Activated CD8-positive, alpha-beta memory T cell treated with anti-CD3 and anti-CD28 coated beads for 4 hours (primary cell): ENCODE measurements around the gene KRTAP4-6.
"Not testable (repeated sequence)": the region's sequence is repeated elsewhere in the genome, so short reads cannot be mapped to it uniquely, and the experiment has no call there.

Experiments used
- DNase-seq, 2 donors: peaks; one replicate each; pipeline ENCODE4 v3.0.0-alpha.2; 2020; ENCODE audit warnings: low read depth in 2 of 2

The KRTAP4-6 gene

GRCh38 chr17:41147531-41148204 lies 7.3 kb upstream of the KRTAP4-6 start:
- no peak for DNase-seq

- DNase-seq, result no peak
Observed at GRCh38 chr17:41145261-41145660, 4.9 kb upstream of the KRTAP4-6 start.

- DNase-seq, result no peak
Observed at GRCh38 chr17:41144846-41145245, 4.5 kb upstream of the KRTAP4-6 start.

DNA sequence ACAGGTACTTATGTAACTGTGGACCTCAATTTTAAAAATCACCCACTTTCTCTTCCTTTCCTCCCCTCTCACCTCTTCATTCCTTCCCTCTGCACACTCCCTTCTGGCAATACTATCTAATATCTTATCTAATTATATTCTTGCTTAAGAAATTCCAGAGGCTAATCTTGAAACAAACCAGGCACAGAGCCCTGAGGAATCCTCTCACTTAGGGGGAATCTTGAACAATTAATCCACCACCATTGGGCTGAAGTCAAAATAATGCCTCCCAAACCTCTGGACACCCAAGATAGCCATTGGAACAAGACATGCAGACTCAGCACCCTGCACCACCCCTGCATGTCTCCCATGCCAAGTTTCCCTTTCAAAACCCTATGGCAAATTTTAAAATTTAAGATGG lies 1.0 kb upstream of the KRTAP4-6 start:
- DNase-seq, result no peak

- not testable (repeated sequence) for DNase-seq
Observed at GRCh38 chr17:41139865-41140264, 479 bp downstream of the KRTAP4-6 start.

GRCh38 chr17:41133880-41134735 lies 6.2 kb downstream of the KRTAP4-6 start:
- DNase-seq, result no peak

DNA sequence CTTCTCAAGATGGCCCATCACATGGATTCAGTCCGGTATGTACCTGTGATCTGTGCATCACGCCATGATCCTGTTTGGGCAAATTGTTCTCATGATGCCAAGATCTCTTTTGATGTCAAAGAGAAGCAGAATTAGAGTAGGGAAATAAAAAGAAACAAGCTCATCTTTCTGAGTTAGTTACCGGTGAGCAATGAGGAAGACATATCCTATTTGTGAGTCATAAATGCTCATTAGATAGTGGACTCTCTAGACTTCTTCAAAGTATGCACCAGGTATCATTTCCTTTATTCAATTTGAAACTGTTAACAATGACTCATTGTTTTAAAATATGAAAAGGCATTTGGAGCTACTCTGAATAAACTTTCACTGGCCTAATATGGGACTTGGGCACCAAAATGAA lies 8.4 kb downstream of the KRTAP4-6 start:
- no peak for DNase-seq

GRCh38 chr17:41127371-41127770 lies 13.0 kb downstream of the KRTAP4-6 start:
- no peak for DNase-seq

DNA sequence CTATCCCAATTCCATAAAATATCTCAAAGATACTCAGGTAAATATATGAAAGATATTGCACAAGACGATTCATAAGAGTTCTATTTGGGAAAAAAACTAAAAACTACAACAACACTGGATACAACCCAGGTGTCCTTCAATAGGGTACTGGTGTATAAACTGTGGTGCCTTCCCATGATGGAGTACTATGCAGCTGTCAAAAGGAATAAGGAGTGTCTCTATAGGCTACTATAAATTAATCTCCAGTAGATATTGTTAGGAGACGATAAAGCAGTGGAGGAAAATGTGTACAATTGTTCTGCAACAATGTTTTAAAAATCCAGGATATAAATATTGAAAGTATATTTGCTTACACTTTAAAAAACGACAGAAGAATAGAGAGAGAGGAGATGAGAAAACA lies 13.9 kb downstream of the KRTAP4-6 start:
- DNase-seq, result no peak

GRCh38 chr17:41125064-41125463 lies 15.3 kb downstream of the KRTAP4-6 start:
- DNase-seq, result no peak

DNA sequence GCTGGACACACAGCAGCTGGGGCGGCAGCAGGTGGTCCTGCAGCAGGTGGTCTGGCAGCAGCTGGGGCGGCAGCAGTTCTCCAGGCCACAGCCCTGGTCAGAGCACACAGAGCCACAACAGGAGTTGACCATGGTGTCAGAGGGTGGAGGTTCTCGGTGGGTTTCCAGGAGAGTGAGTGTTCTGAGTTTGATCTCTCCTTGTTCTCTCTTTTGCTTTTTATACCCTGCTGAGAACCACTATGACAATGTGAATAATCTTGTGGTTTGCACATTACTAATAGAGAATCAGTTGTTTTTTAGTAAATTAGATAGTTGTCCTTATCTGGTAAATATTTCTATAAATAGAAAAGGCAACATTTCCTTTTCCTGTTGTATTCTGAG lies 16.4 kb downstream of the KRTAP4-6 start, which contains the start of gene KRTAP4-12:
Gene KRTAP4-12, minus strand, starts transcription at position 192 of the 381 bp plus-strand sequence. Its CDS starts 60 bp downstream, at position 132.
- not testable (repeated sequence) for DNase-seq

DNA sequence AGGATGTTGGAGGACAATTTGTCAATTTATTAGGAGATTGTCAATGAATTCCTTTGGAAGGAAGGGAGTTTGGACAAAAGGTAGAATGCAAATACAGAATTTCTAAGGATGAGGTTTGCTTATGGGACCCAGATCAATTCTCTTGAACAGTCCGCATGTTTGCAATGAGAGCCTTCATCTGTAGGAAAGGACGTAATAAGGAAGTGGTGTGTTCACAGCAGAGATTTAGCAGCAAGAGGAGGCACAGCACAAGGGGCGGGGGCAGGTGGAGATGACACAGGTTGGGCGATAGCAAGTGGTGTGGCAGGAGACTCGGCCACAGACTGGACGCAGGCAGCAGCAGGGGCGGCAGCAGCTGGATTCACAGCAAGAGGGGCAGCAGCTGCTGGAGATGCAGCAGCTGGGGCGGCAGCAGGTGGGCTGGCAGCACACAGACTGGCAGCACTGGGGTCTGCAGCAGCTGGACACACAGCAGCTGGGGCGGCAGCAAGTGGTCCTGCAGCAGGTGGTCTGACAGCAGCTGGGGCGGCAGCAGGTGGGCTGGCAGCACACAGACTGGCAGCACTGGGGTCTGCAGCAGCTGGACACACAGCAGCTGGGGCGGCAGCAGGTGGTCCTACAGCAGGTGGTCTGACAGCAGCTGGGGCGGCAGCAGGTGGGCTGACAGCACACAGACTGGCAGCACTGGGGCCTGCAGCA lies 16.9 kb downstream of the KRTAP4-6 start:
- not testable (repeated sequence) for DNase-seq

DNA sequence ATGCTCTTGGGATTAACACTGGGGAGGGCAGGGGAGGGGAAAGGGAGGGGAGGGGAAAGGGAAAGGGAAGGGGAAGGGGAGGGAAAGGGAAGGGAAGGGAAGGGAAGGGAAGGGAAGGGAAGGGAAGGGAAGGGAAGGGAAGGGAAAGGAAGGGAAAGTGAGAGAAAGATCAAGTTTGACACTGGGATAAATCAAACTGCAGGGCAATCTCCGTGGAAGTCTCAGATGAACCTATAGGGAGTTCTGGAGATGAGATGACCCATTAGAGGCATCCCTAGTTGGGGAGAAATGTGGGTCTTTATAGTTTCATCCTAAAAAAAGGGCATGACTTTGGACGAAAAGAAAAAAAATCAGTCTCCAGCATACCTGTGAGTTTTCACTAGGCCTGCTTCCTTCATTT lies 18.6 kb downstream of the KRTAP4-6 start:
- DNase-seq, result no peak

GRCh38 chr17:41119696-41120690 lies 20.4 kb downstream of the KRTAP4-6 start:
- not testable (repeated sequence) for DNase-seq

GRCh38 chr17:41118721-41119120 lies 21.6 kb downstream of the KRTAP4-6 start:
- no peak for DNase-seq

GRCh38 chr17:41117846-41118386 lies 22.4 kb downstream of the KRTAP4-6 start, which contains the start of gene KRTAP4-11:
KRTAP4-11 (minus strand) TSS chr17:41118373; CDS start chr17:41118315, 58 bp downstream.
- DNase-seq, result not testable (repeated sequence)

DNA sequence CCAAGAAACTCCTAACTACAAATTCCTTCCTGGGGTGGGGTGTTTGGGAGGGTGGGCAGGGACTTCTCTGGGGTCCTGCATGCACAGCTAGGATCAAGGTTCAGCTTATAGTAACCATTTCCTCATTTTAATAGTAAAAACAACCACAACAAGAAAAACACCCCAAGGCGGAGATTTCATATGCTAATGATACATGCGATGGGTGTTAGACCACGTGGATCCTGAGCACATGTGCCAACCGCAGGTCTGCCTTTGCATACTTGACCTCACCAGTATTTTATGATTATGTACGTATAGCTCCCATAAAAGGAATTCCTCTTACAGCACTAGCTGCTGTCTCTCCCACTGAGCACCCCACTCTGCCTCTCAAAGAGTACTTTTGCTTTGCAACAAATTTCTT lies 24.0 kb downstream of the KRTAP4-6 start:
- DNase-seq, result no peak

- no peak for DNase-seq
Observed at GRCh38 chr17:41111151-41111885, 29.0 kb downstream of the KRTAP4-6 start.

DNA sequence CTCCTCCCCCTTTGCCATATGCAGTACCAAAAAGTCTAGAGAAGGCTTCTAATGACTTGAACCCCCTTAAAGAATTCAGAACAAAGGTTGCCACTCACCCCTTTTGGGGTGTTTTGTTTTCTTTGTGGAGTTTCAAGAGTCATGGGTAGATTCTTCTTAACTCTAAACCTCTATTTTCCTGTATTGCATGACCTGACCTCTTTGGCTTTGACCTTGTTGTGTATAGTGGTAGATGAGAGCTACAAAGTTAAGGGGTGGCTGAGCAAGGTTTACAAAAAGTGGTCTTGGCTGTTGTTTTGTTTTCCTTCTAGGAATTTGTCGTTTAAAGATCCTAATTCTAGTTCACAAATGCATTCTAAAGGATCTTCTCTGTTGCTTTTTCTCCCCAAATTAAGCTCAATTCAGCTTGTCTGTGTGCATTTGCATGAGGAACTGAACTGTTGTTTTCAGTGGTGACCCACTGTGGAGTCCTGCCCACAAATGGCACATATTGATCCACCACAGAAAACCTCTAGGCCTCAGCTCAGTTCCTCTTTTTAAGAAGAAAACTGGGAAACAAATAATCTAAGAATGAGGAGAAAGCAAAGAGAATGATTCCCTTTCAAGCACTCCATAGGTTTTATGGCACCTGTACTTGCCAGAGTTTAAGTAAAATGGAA lies 31.5 kb downstream of the KRTAP4-6 start:
- not testable (repeated sequence) for DNase-seq
